Activated CD8-positive, alpha-beta memory T cell treated with anti-CD3 and anti-CD28 coated beads for 1 hour (primary cell): ENCODE results near the gene CCDC12.

ENCODE experiments used
- DNase-seq, 2 donors: peaks; one replicate each; pipeline ENCODE4 v3.0.0-alpha.2; 2020; ENCODE audit warnings: low read depth in 1 of 2; ENCODE audit errors: extremely low read depth in 1 of 2

The CCDC12 gene

GRCh38 chr3:46942076-46942475 lies 34.5 kb downstream of the CCDC12 start:
- no peak for DNase-seq

GRCh38 chr3:46939578-46940445 lies 36.7 kb downstream of the CCDC12 start:
- DNase-seq: no peak

- DNase-seq: no peak
Observed at GRCh38 chr3:46938118-46938517, 38.4 kb downstream of the CCDC12 start.

GRCh38 chr3:46936733-46937250 lies 39.8 kb downstream of the CCDC12 start:
- no peak for DNase-seq

- DNase-seq: no peak
Observed at GRCh38 chr3:46935989-46936558, 40.5 kb downstream of the CCDC12 start.

- DNase-seq: no peak
Observed at GRCh38 chr3:46935168-46935858, 41.2 kb downstream of the CCDC12 start.

GRCh38 chr3:46934498-46935167 lies 41.9 kb downstream of the CCDC12 start:
- DNase-seq: no peak

- no peak for DNase-seq
Observed at GRCh38 chr3:46934072-46934471, 42.5 kb downstream of the CCDC12 start.

GRCh38 chr3:46933261-46933660 lies 43.3 kb downstream of the CCDC12 start:
- no peak for DNase-seq

GRCh38 chr3:46932455-46933225 lies 43.9 kb downstream of the CCDC12 start:
- no peak for DNase-seq

GRCh38 chr3:46931631-46932331 lies 44.8 kb downstream of the CCDC12 start:
- DNase-seq: no peak

- no peak for DNase-seq
Observed at GRCh38 chr3:46930945-46931403, 45.6 kb downstream of the CCDC12 start.

- no peak for DNase-seq
Observed at GRCh38 chr3:46930166-46930944, 46.2 kb downstream of the CCDC12 start.

- no peak for DNase-seq
Observed at GRCh38 chr3:46929324-46929723, 47.2 kb downstream of the CCDC12 start.

GRCh38 chr3:46928282-46928681 lies 48.3 kb downstream of the CCDC12 start:
- DNase-seq: no peak

GRCh38 chr3:46927718-46928073 lies 48.8 kb downstream of the CCDC12 start:
- DNase-seq: no peak

- DNase-seq: no peak
Observed at GRCh38 chr3:46926871-46927717, 49.5 kb downstream of the CCDC12 start.

GRCh38 chr3:46926447-46926846 lies 50.1 kb downstream of the CCDC12 start:
- DNase-seq: no peak
